Ascending aorta (tissue), 2 donors: ENCODE data around the gene CAVIN2. TPM values are rescaled to one million over a fixed set of nuclear protein-coding genes. Genes with fewer than 3 reads are reported as not detected.

Source experiments
- DNase-seq, 2 donors: peaks; one replicate each; pipeline ENCODE4 v3.0.0-alpha.2; 2019; ENCODE audit warnings: low spot score in 2 of 2
- H3K27ac ChIP-seq, 2 donors: fragments of 200-600 bp; sonication (generic); one replicate each; pipeline ENCODE4 v1.5.1; 2016 to 2017; ENCODE audit warnings: mild to moderate bottlenecking in 1 of 2
- H3K27me3 ChIP-seq: fragments of 200-600 bp; sonication (generic); one replicate; pipeline ENCODE4 v1.5.1; 2017
- H3K36me3 ChIP-seq, 2 donors: fragments of 200-600 bp; sonication (generic); one replicate each; pipeline ENCODE4 v1.5.1; 2016
- H3K4me1 ChIP-seq, 2 donors: fragments of 200-600 bp; sonication (generic); one replicate each; pipeline ENCODE4 v1.5.1; 2016 to 2017; ENCODE audit warnings: mild to moderate bottlenecking in 1 of 2
- H3K4me3 ChIP-seq, 2 donors: fragments of 200-600 bp; sonication (generic); one replicate each; pipeline ENCODE4 v1.5.1; 2016 to 2017; ENCODE audit warnings: mild to moderate bottlenecking in 1 of 2
- H3K9me3 ChIP-seq, 2 donors: fragments of 200-600 bp; sonication (generic); one replicate each; pipeline ENCODE4 v1.5.1; 2016
- CTCF ChIP-seq, 3 experiments: fragments of 200-600 bp in 2 of 3; fragments of 450-650 bp in 1 of 3; sonication (generic) in 2 of 3; IDR thresholded peaks; one replicate each; pipeline ENCODE4 v1.5.1; 2016 to 2019; ENCODE audit warnings: antibody characterized with exemption in 3 of 3, mild to moderate bottlenecking in 1 of 3, moderate library complexity in 1 of 3
- intact Hi-C: fragments of 100-400 bp; cut with DNase I; formaldehyde crosslinking; loops from one replicate; pipeline ENCODE4 v1.15.1; 2023
- total RNA-seq: library from RNA; depleted of rRNA; stranded (reverse); fragments of >200 nt; gene quantifications from one replicate; pipeline ENCODE4 v1.1.0, GENCODE V29; 2016

Gene CAVIN2
- total RNA-seq, 1 donor from 2014 or later, result 43.4 TPM

- intact Hi-C loops, result no loop called here
- no peaks in the 10 kb centered on the region for H3K27me3 ChIP-seq
- no peaks in the 10 kb centered on the region for H3K36me3 ChIP-seq
- no peak overlapping the region for H3K4me3 ChIP-seq
- H3K4me1 ChIP-seq, result no peaks in the 10 kb centered on the region
- no peak overlapping the region for H3K27ac ChIP-seq
- no peaks in the 10 kb centered on the region for H3K9me3 ChIP-seq
- DNase-seq, result no peak
- TF ChIP-seq CTCF (IDR thresholded peaks at IDR 0.05), result no peak
These were observed 28.8 kb downstream of the CAVIN2 start for GRCh38 chr2:191818133-191818532.

- Histone ChIP-seq H3K27ac (no peak overlapping the region), H3K9me3 (no peaks in the 10 kb centered on the region), H3K4me1 (no peaks in the 10 kb centered on the region), H3K36me3 (no peaks in the 10 kb centered on the region), H3K4me3 (no peak overlapping the region), H3K27me3 (no peaks in the 10 kb centered on the region)
- intact Hi-C loops, result no loop called here
- no peak for TF ChIP-seq CTCF (IDR thresholded peaks at IDR 0.05)
- DNase-seq, result no peak
These were observed 31.9 kb downstream of the CAVIN2 start for GRCh38 chr2:191815010-191815409.

GRCh38 chr2:191813943-191814342 lies 32.9 kb downstream of the CAVIN2 start:
- Histone ChIP-seq H3K36me3 (no peaks in the 10 kb centered on the region), H3K27ac (no peak overlapping the region), H3K4me3 (no peak overlapping the region), H3K9me3 (no peaks in the 10 kb centered on the region), H3K4me1 (no peaks in the 10 kb centered on the region), H3K27me3 (no peaks in the 10 kb centered on the region)
- intact Hi-C loops, result no loop called here
- TF ChIP-seq CTCF (IDR thresholded peaks at IDR 0.05), result no peak
- no peak for DNase-seq

- peak; percentile 57 to 80 (median 73) for TF ChIP-seq CTCF (IDR thresholded peaks at IDR 0.05)
- Histone ChIP-seq H3K4me3 (no peak overlapping the region), H3K36me3 (no peaks in the 10 kb centered on the region), H3K9me3 (no peaks in the 10 kb centered on the region), H3K27ac (no peak overlapping the region), H3K4me1 (no peaks in the 10 kb centered on the region), H3K27me3 (no peaks in the 10 kb centered on the region)
- intact Hi-C loops, result loop anchor here (1.0 to 2.0 kb wide), 2 partner anchors 257 to 350 kb away; no protein-coding TSS in a partner anchor
- peak in 1 of 2 donors; percentile 67 for DNase-seq
These were observed 34.9 kb downstream of the CAVIN2 start for GRCh38 chr2:191811807-191812602.

- intact Hi-C loops, result no loop called here
- DNase-seq, result no peak
- no peaks in the 10 kb centered on the region for H3K4me1 ChIP-seq
- TF ChIP-seq CTCF (IDR thresholded peaks at IDR 0.05), result no peak
- H3K9me3 ChIP-seq, result no peaks in the 10 kb centered on the region
- H3K27ac ChIP-seq, result no peak overlapping the region
- no peak overlapping the region for H3K4me3 ChIP-seq
- H3K27me3 ChIP-seq, result no peaks in the 10 kb centered on the region
- H3K36me3 ChIP-seq, result no peaks in the 10 kb centered on the region
These were observed 40.5 kb downstream of the CAVIN2 start for GRCh38 chr2:191806396-191806795.
